GM19351 (cell line): ENCODE data around the gene DAPK2.
"Not testable (repeated sequence)": the region's sequence is repeated elsewhere in the genome, so short reads cannot be mapped to it uniquely, and the experiment has no call there.

Experiments
- ATAC-seq: cut with Tn5 transposase; IDR thresholded peaks from one replicate; pipeline ENCODE4 v1.9.1; 2021; ENCODE audit warnings: mild to moderate bottlenecking, moderate library complexity; ENCODE audit not compliant: unreplicated experiment

The DAPK2 gene

GRCh38 chr15:64058279-64058678 is 12.0 kb upstream of the DAPK2 start:
- ATAC-seq, result no peak

- ATAC-seq, result not testable (repeated sequence)
These were observed 7.4 kb upstream of the DAPK2 start for GRCh38 chr15:64053674-64054073.

- no peak for ATAC-seq
These were observed 6.7 kb upstream of the DAPK2 start for GRCh38 chr15:64052925-64053491.

- no peak for ATAC-seq
These were observed 5.3 kb upstream of the DAPK2 start for GRCh38 chr15:64051407-64052259.

- no peak for ATAC-seq
These were observed 4.8 kb upstream of the DAPK2 start for GRCh38 chr15:64051093-64051402.

GRCh38 chr15:64050281-64051092 is 4.2 kb upstream of the DAPK2 start:
- no peak for ATAC-seq

GRCh38 chr15:64048781-64049460 is 2.6 kb upstream of the DAPK2 start:
- ATAC-seq, result no peak

- ATAC-seq, result peak; percentile 12
These were observed 388 bp downstream of the DAPK2 start for GRCh38 chr15:64045774-64046420.

GRCh38 chr15:64045101-64045435 is 1.2 kb downstream of the DAPK2 start:
- no peak for ATAC-seq

- ATAC-seq, result peak; percentile 76
These were observed 1.8 kb downstream of the DAPK2 start for GRCh38 chr15:64044300-64045100.

GRCh38 chr15:64038878-64039610 is 7.2 kb downstream of the DAPK2 start:
- ATAC-seq, result no peak

- ATAC-seq, result no peak
These were observed 8.3 kb downstream of the DAPK2 start for GRCh38 chr15:64037966-64038365.

GRCh38 chr15:64037116-64037515 is 9.2 kb downstream of the DAPK2 start:
- no peak for ATAC-seq

- ATAC-seq, result no peak
These were observed 10.8 kb downstream of the DAPK2 start for GRCh38 chr15:64035525-64035924.

GRCh38 chr15:64034519-64034918 is 11.8 kb downstream of the DAPK2 start:
- ATAC-seq, result no peak

GRCh38 chr15:64032329-64032728 is 14.0 kb downstream of the DAPK2 start:
- ATAC-seq, result no peak

GRCh38 chr15:64030123-64030522 is 16.2 kb downstream of the DAPK2 start:
- no peak for ATAC-seq

- ATAC-seq, result no peak
These were observed 16.7 kb downstream of the DAPK2 start for GRCh38 chr15:64029633-64030032.

- no peak for ATAC-seq
These were observed 17.2 kb downstream of the DAPK2 start for GRCh38 chr15:64029110-64029509.
